H9 (cell line): ENCODE data around the gene VWA8. TPM values are rescaled to one million over a fixed set of nuclear protein-coding genes. Genes with fewer than 3 reads are reported as not detected.

Source experiments
- DNase-seq: peaks from one replicate; pipeline ENCODE4 v3.0.0-alpha.2; 2017
- H2AFZ ChIP-seq: one replicate; pipeline ENCODE4 v1.6.1; 2013; ENCODE audit warnings: mild to moderate bottlenecking, low read length, control low read depth, moderate library complexity
- H2AK5ac ChIP-seq: 2 replicates; pipeline ENCODE4 v1.6.1; 2013; ENCODE audit warnings: low read length, control low read depth, mixed read lengths; ENCODE audit not compliant: insufficient read length
- H2BK120ac ChIP-seq: one replicate; pipeline ENCODE4 v1.6.1; 2013; ENCODE audit warnings: low read depth, mild to moderate bottlenecking, low read length, control low read depth, inconsistent platforms; ENCODE audit not compliant: poor library complexity, severe bottlenecking
- H2BK12ac ChIP-seq: 2 replicates; pipeline ENCODE4 v1.6.1; 2013; ENCODE audit warnings: low read length, control low read depth, mixed read lengths, low read depth; ENCODE audit not compliant: insufficient read length
- H2BK15ac ChIP-seq: 2 replicates; pipeline ENCODE4 v1.6.1; 2013; ENCODE audit warnings: low read depth, low read length, control low read depth
- H2BK20ac ChIP-seq: one replicate; pipeline ENCODE4 v1.6.1; 2013; ENCODE audit warnings: low read depth, mild to moderate bottlenecking, low read length, control low read depth, inconsistent platforms; ENCODE audit not compliant: poor library complexity, severe bottlenecking
- H2BK5ac ChIP-seq: 2 replicates; pipeline ENCODE4 v1.6.1; 2013; ENCODE audit warnings: low read length, control low read depth, mixed read lengths; ENCODE audit not compliant: insufficient read length
- H3K14ac ChIP-seq: 2 replicates; pipeline ENCODE4 v1.6.1; 2013; ENCODE audit warnings: low read length, control low read depth; ENCODE audit not compliant: insufficient read depth
- H3K18ac ChIP-seq: 2 replicates; pipeline ENCODE4 v1.6.1; 2013; ENCODE audit warnings: low read depth, mild to moderate bottlenecking, mixed read lengths, low read length, control low read depth; ENCODE audit not compliant: insufficient read length
- H3K23ac ChIP-seq: 2 replicates; pipeline ENCODE4 v1.6.1; 2013; ENCODE audit warnings: low read length, control low read depth, mixed read lengths, low read depth; ENCODE audit not compliant: insufficient read length
- H3K23me2 ChIP-seq: 2 replicates; pipeline ENCODE4 v1.6.1; 2013; ENCODE audit warnings: low read depth, mild to moderate bottlenecking, mixed read lengths, low read length, control low read depth; ENCODE audit not compliant: insufficient read length, poor library complexity, severe bottlenecking
- H3K27ac ChIP-seq: 2 replicates; pipeline ENCODE4 v1.5.1; 2013; ENCODE audit warnings: low read length, control low read depth, mixed read lengths, low read depth; ENCODE audit not compliant: insufficient read length
- H3K27me3 ChIP-seq: 2 replicates; pipeline ENCODE4 v1.6.1; 2013; ENCODE audit warnings: low read length, control low read depth, inconsistent platforms; ENCODE audit not compliant: insufficient read depth
- H3K4ac ChIP-seq: 2 replicates; pipeline ENCODE4 v1.6.1; 2013; ENCODE audit warnings: low read depth, mild to moderate bottlenecking, control low read depth, inconsistent platforms, low read length, moderate library complexity
- H3K4me1 ChIP-seq: 2 replicates; pipeline ENCODE4 v1.6.1; 2013; ENCODE audit warnings: low read length, control low read depth, inconsistent platforms; ENCODE audit not compliant: insufficient read depth
- H3K4me2 ChIP-seq: 2 replicates; pipeline ENCODE4 v1.6.1; 2013; ENCODE audit warnings: low read length, control low read depth, mixed read lengths; ENCODE audit not compliant: insufficient read length, insufficient read depth
- H3K56ac ChIP-seq: 2 replicates; pipeline ENCODE4 v1.6.1; 2013; ENCODE audit warnings: low read depth, mild to moderate bottlenecking, mixed read lengths, low read length, control low read depth; ENCODE audit not compliant: insufficient read length
- H3K79me1 ChIP-seq: 2 replicates; pipeline ENCODE4 v1.6.1; 2013; ENCODE audit warnings: low read depth, mild to moderate bottlenecking, moderate library complexity, low read length, control low read depth, inconsistent platforms; ENCODE audit not compliant: insufficient read depth, poor library complexity, severe bottlenecking
- H3K79me2 ChIP-seq: 2 replicates; pipeline ENCODE4 v1.6.1; 2013; ENCODE audit warnings: low read length, control low read depth, inconsistent platforms; ENCODE audit not compliant: insufficient read depth
- H3K9ac ChIP-seq: 2 replicates; pipeline ENCODE4 v1.6.1; 2013; ENCODE audit warnings: low read length, control low read depth, mixed read lengths; ENCODE audit not compliant: insufficient read length; ENCODE audit errors: extremely low read depth
- H3K9me3 ChIP-seq: one replicate; pipeline ENCODE4 v1.6.1; 2013; ENCODE audit warnings: low read depth, low read length, inconsistent platforms; ENCODE audit not compliant: control insufficient read depth
- H3T11ph ChIP-seq: one replicate; pipeline ENCODE4 v1.6.1; 2013; ENCODE audit warnings: mild to moderate bottlenecking, low read length, control low read depth, inconsistent platforms
- H4K20me1 ChIP-seq: one replicate; pipeline ENCODE4 v1.6.1; 2013; ENCODE audit not compliant: control insufficient read depth, insufficient read length, insufficient read depth
- H4K5ac ChIP-seq: 2 replicates; pipeline ENCODE4 v1.6.1; 2013; ENCODE audit warnings: low read depth, mild to moderate bottlenecking, mixed read lengths, low read length, control low read depth; ENCODE audit not compliant: insufficient read length
- H4K8ac ChIP-seq: replicated peaks from 2 replicates; pipeline ENCODE4 v1.6.1; 2013; ENCODE audit warnings: low read length, control low read depth, mixed read lengths, low read depth; ENCODE audit not compliant: insufficient read length
- H4K91ac ChIP-seq: 2 replicates; pipeline ENCODE4 v1.6.1; 2013; ENCODE audit warnings: low read depth, mild to moderate bottlenecking, moderate library complexity, mixed read lengths, low read length, control low read depth; ENCODE audit not compliant: insufficient read length
- H3K27ac Mint-ChIP-seq, 3 experiments: 2 replicates in 2 of 3; 3 replicates in 1 of 3; pipeline ENCODE4 v1.8.0; 2020 to 2021; ENCODE audit warnings: mixed read lengths in 3 of 3, mild to moderate bottlenecking in 1 of 3, moderate library complexity in 1 of 3
- H3K27me3 Mint-ChIP-seq: 2 replicates; pipeline ENCODE4 v1.8.0; 2021; ENCODE audit warnings: low read depth, mild to moderate bottlenecking, moderate library complexity, mixed read lengths
- H3K36me3 Mint-ChIP-seq, 3 experiments: 2 replicates in 2 of 3; 3 replicates in 1 of 3; pipeline ENCODE4 v1.8.0; 2020 to 2021; ENCODE audit warnings: low read depth in 3 of 3, mixed read lengths in 3 of 3; ENCODE audit not compliant: insufficient read depth in 1 of 3
- H3K4me1 Mint-ChIP-seq, 2 experiments: 2 replicates each; pipeline ENCODE4 v1.8.0; 2020; ENCODE audit warnings: mixed read lengths in 2 of 2
- H3K4me3 Mint-ChIP-seq, 2 experiments: 2 replicates in 1 of 2; 3 replicates in 1 of 2; pipeline ENCODE4 v1.8.0; 2020 to 2021; ENCODE audit warnings: mild to moderate bottlenecking in 2 of 2, mixed read lengths in 2 of 2, moderate library complexity in 1 of 2
- H3K9me3 Mint-ChIP-seq, 2 experiments: 2 replicates in 1 of 2; 3 replicates in 1 of 2; pipeline ENCODE4 v1.8.0; 2020; ENCODE audit warnings: mild to moderate bottlenecking in 2 of 2, mixed read lengths in 2 of 2, moderate library complexity in 1 of 2
- WGBS: extraction: QIAGEN DNeasy Blood & Tissue Kit; methylation state at CpG from one replicate; pipeline ENCODE4 v1.1.7; 2013; ENCODE audit warnings: missing lambda C conversion rate, low lambda C conversion rate, mixed read lengths; ENCODE audit not compliant: insufficient read length; ENCODE audit errors: extremely low coverage; 5-methylcytosine and 5-hydroxymethylcytosine counted together
- total RNA-seq: library from RNA; stranded (reverse); gene quantifications from 2 replicates; pipeline ENCODE4 v1.2.1, GENCODE V29; 2021
- TF ChIP-seq, protein P1 (sequence below): fragments of 200-600 bp; sonication (generic); conservative IDR thresholded peaks from 3 replicates; pipeline ENCODE4 v1.8.0; 2021; ENCODE audit warnings: antibody characterized with exemption, mild to moderate bottlenecking

The VWA8 gene
- total RNA-seq, 1 experiment from 2014 or later = 17.4 TPM

DNA sequence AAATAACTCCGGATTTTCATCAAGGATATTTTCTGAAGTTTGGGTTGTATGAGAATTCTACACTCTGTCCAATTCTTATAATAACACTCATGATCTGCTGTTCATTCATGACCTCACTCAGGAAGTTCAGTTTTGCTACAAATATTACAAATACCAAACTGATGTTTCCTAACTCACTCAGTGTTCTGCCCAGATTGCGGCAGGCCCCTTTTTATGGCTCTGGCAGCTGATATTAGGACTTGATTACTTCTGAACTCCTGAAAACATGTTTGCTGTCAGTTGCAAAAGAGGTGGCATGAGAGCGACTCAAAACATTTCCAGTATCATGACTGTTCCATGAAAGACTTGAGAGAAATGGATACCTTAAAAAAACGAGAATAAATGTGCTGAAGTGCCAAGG, 315.6 kb downstream of the VWA8 start:
- Histone ChIP-seq H3K9ac (no peak overlapping the region), H3K18ac (no peak overlapping the region), H2BK12ac (no peak overlapping the region), H3K79me1 (no peaks in the 10 kb centered on the region), H3K14ac (no peak overlapping the region), H4K91ac (no peak overlapping the region), H3K27me3 (no peaks in the 10 kb centered on the region), H3K23me2 (no peaks in the 10 kb centered on the region), H3K27ac (no peak overlapping the region), H2BK15ac (no peak overlapping the region), H3T11ph (no peak overlapping the region), H2BK5ac (no peak overlapping the region), H2AFZ (no peak overlapping the region), H4K20me1 (no peaks in the 10 kb centered on the region), H3K4me1 (no peaks in the 10 kb centered on the region), H3K9me3 (no peaks in the 10 kb centered on the region), H2BK20ac (no peak overlapping the region), H4K8ac (no peak overlapping the region), H4K5ac (no peak overlapping the region), H3K4me2 (no peak overlapping the region), H2AK5ac (no peak overlapping the region), H2BK120ac (no peak overlapping the region), H3K23ac (no peak overlapping the region), H3K56ac (no peak overlapping the region), H3K79me2 (no peaks in the 10 kb centered on the region), H3K4ac (no peak overlapping the region)
- Mint-ChIP-seq H3K9me3 (no peaks in the 10 kb centered on the region), H3K27ac (no peak overlapping the region), H3K36me3 (no peaks in the 10 kb centered on the region), H3K4me1 (peaks cover 15 to 17% of the 10 kb centered on the region in 2 experiments), H3K4me3 (no peak overlapping the region), H3K27me3 (no peaks in the 10 kb centered on the region)
- TF ChIP-seq, protein P1, sequence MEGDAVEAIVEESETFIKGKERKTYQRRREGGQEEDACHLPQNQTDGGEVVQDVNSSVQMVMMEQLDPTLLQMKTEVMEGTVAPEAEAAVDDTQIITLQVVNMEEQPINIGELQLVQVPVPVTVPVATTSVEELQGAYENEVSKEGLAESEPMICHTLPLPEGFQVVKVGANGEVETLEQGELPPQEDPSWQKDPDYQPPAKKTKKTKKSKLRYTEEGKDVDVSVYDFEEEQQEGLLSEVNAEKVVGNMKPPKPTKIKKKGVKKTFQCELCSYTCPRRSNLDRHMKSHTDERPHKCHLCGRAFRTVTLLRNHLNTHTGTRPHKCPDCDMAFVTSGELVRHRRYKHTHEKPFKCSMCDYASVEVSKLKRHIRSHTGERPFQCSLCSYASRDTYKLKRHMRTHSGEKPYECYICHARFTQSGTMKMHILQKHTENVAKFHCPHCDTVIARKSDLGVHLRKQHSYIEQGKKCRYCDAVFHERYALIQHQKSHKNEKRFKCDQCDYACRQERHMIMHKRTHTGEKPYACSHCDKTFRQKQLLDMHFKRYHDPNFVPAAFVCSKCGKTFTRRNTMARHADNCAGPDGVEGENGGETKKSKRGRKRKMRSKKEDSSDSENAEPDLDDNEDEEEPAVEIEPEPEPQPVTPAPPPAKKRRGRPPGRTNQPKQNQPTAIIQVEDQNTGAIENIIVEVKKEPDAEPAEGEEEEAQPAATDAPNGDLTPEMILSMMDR = no peak
- no peak for DNase-seq
- WGBS = no CpG with 5 or more reads among the region's 4 CpGs
